HepG2 (cell line): ENCODE measurements around the gene DDX23. TPM values are rescaled to one million over a fixed set of nuclear protein-coding genes. Genes with fewer than 3 reads are reported as not detected.

ENCODE experiments used
- CENPBD1 ChIP-seq: sonication (generic); formaldehyde crosslinking; IDR thresholded peaks from 2 replicates; pipeline ENCODE4 v1.8.0; 2022; ENCODE audit warnings: missing genetic modification reagents, low read depth, mild to moderate bottlenecking, borderline replicate concordance
- HMG20B ChIP-seq: conservative IDR thresholded peaks from 2 replicates; pipeline ENCODE4 v1.6.1; 2016; ENCODE audit warnings: missing genetic modification reagents, missing compliant biosample characterization
- HMGXB4 ChIP-seq, 2 experiments: sonication (generic) in 1 of 2; formaldehyde crosslinking in 1 of 2; IDR thresholded peaks; 2 replicates each; pipeline versions ENCODE4 v1.4.0 to v1.6.1; 2018 to 2020; ENCODE audit warnings: missing genetic modification reagents in 2 of 2, borderline replicate concordance in 1 of 2, low read depth in 1 of 2, mild to moderate bottlenecking in 1 of 2, missing biosample characterization in 1 of 2
- LRRFIP1 ChIP-seq: sonication (generic); formaldehyde crosslinking; conservative IDR thresholded peaks from 2 replicates; pipeline ENCODE4 v1.4.0; 2020; ENCODE audit warnings: missing genetic modification reagents
- RBFOX2 ChIP-seq: fragments of 200-400 bp; formaldehyde crosslinking; IDR thresholded peaks from 2 replicates; pipeline ENCODE4 v1.6.1; 2017; ENCODE audit warnings: low read depth, mild to moderate bottlenecking, low read length
- SNAPC4 ChIP-seq: sonication (generic); formaldehyde crosslinking; IDR thresholded peaks from 2 replicates; pipeline ENCODE4 v1.4.0; 2020; ENCODE audit warnings: mild to moderate bottlenecking, missing genetic modification reagents
- STAT6 ChIP-seq: sonication (generic); formaldehyde crosslinking; IDR thresholded peaks from 2 replicates; pipeline ENCODE4 v1.4.0; 2020; ENCODE audit warnings: missing genetic modification reagents, mild to moderate bottlenecking, borderline replicate concordance
- TP53 ChIP-seq: sonication (generic); formaldehyde crosslinking; conservative IDR thresholded peaks from 2 replicates; pipeline ENCODE4 v1.4.0; 2020; ENCODE audit warnings: missing genetic modification reagents
- ZNF317 ChIP-seq: sonication (generic); formaldehyde crosslinking; IDR thresholded peaks from 2 replicates; pipeline ENCODE4 v1.5.0; 2020; ENCODE audit warnings: mild to moderate bottlenecking, missing genetic modification reagents
- polyA plus RNA-seq, 8 experiments: library from polyadenylated mRNA; depleted of rRNA in 3 of 8; stranded (reverse) in 7 of 8; unstranded in 1 of 8; fragments of >200 nt; fragmentation: Illumina TruSeq in 4 of 8; extraction: Trizol in 4 of 8; gene quantifications; 2 replicates each; pipeline versions ENCODE4 v1.2.1 to v1.2.3, GENCODE V29; 2011 to 2016; ENCODE audit warnings: low read depth in 4 of 8, missing spikeins in 1 of 8, mixed read lengths in 1 of 8; ENCODE audit not compliant: insufficient read depth in 1 of 8
- total RNA-seq, 5 experiments: library from RNA; depleted of rRNA; stranded (reverse); fragments of >200 nt; fragmentation: Illumina TruSeq; extraction: Trizol; gene quantifications; 2 replicates each; pipeline ENCODE4 v1.2.3, GENCODE V29; 2016; ENCODE audit warnings: low read depth in 1 of 5

The DDX23 gene
- total and polyA plus RNA-seq, 2 of the 13 experiments (the other 11 are each of a cell fraction or from before 2014, with no cell fraction given) = 35.7 to 90.0 TPM

- no peak for TF ChIP-seq HMG20B (CRISPR knock-in tag)
- peak; percentile 72 to 74; a peak in 3 of 4 replicates for TF ChIP-seq HMGXB4 (CRISPR knock-in tag; IDR thresholded peaks at IDR 0.05; ENCODE audit: borderline replicate concordance in 1 of 2, low read depth in 1 of 2)
- TF ChIP-seq TP53 (CRISPR knock-in tag) = no peak
- peak; percentile 93 for TF ChIP-seq RBFOX2
- TF ChIP-seq CENPBD1 (CRISPR knock-in tag) = no peak
- TF ChIP-seq SNAPC4 (CRISPR knock-in tag) = peak; percentile 32; the same call in 1 of the 2 replicates
- TF ChIP-seq ZNF317 (CRISPR knock-in tag) = no peak; the same call in 1 of the 2 replicates
- TF ChIP-seq LRRFIP1 (CRISPR knock-in tag) = no peak
- no peak for TF ChIP-seq STAT6 (CRISPR knock-in tag)
These were observed at the start of gene DDX23 (continued) for GRCh38 chr12:48851883-48852733.
